ENCODE measurements around the gene FZD2.

GRCh38 chr17:44530896-44531418, 26.3 kb upstream of the FZD2 start:
- TF ChIP-seq MYC (IDR thresholded peaks at IDR 0.05; ENCODE audit: borderline replicate concordance, low read length) (no peak), NPAS2 (CRISPR knock-in tag; IDR thresholded peaks at IDR 0.05; ENCODE audit: borderline replicate concordance) (no peak), RNF2 (IDR thresholded peaks at IDR 0.05; ENCODE audit: borderline replicate concordance, low read depth) (no peak), RAD21 (conservative IDR thresholded peaks at IDR 0.05 in 1 of 2, IDR thresholded peaks at IDR 0.05 in 1 of 2) (no peak), BHLHE40 (IDR thresholded peaks at IDR 0.05; ENCODE audit: low read depth, low read length) (no peak), USF2 (IDR thresholded peaks at IDR 0.05) (no peak), ZC3H11A (IDR thresholded peaks at IDR 0.05) (no peak), CTCF (IDR thresholded peaks at IDR 0.05) (no peak), EP300 (IDR thresholded peaks at IDR 0.05) (no peak), RFX5 (IDR thresholded peaks at IDR 0.05) (no peak), EHF (CRISPR knock-in tag; IDR thresholded peaks at IDR 0.05) (no peak), POLR2A (IDR thresholded peaks at IDR 0.05; ENCODE audit: low read length) (no peak)

All from A549 (cell line).